ENCODE data around the gene MATK.

Gene MATK

GRCh38 chr19:3785451-3785937 lies 687 bp downstream of the MATK start:
- no peak for DNase-seq

GRCh38 chr19:3784607-3785450 lies 1.4 kb downstream of the MATK start:
- DNase-seq, result no peak

GRCh38 chr19:3783660-3784584 lies 2.3 kb downstream of the MATK start:
- DNase-seq, result peak in 1 of 2 experiments; percentile 26

GRCh38 chr19:3782903-3783302 lies 3.3 kb downstream of the MATK start:
- DNase-seq, result no peak

GRCh38 chr19:3782330-3782729 lies 3.9 kb downstream of the MATK start:
- no peak for DNase-seq

GRCh38 chr19:3781603-3782002 lies 4.6 kb downstream of the MATK start:
- no peak for DNase-seq

GRCh38 chr19:3780786-3781304 lies 5.3 kb downstream of the MATK start:
- no peak for DNase-seq

GRCh38 chr19:3778899-3779723 lies 7.1 kb downstream of the MATK start:
- DNase-seq, result no peak

- no peak for DNase-seq
Measured at GRCh38 chr19:3778104-3778867, 7.9 kb downstream of the MATK start.

GRCh38 chr19:3776479-3777040 lies 9.6 kb downstream of the MATK start:
- no peak for DNase-seq

- no peak for DNase-seq
Measured at GRCh38 chr19:3775831-3776230, 10.3 kb downstream of the MATK start.

- DNase-seq, result no peak
Measured at GRCh38 chr19:3775374-3775711, 10.8 kb downstream of the MATK start.

- no peak for DNase-seq
Measured at GRCh38 chr19:3774621-3775373, 11.4 kb downstream of the MATK start.

GRCh38 chr19:3773814-3774515 lies 12.2 kb downstream of the MATK start:
- DNase-seq, result no peak

- no peak for DNase-seq
Measured at GRCh38 chr19:3771906-3772455, 14.2 kb downstream of the MATK start, which contains the start of gene RAX2. TSS of gene RAX2 (minus strand) at chr19:3772228. CDS start at chr19:3771742, 486 bp downstream.

- no peak for DNase-seq
Measured at GRCh38 chr19:3771000-3771905, 14.9 kb downstream of the MATK start.

GRCh38 chr19:3770136-3770999 lies 15.8 kb downstream of the MATK start:
- no peak for DNase-seq

Data from SHP77 (cell line).